HepG2 (cell line): ENCODE measurements around the gene KDM8. TPM values are rescaled to one million over a fixed set of nuclear protein-coding genes. Genes with fewer than 3 reads are reported as not detected.
A peak's percentile ranks its signal among the peaks of the same experiment; 100 is the strongest.

Source experiments
- ATRX ChIP-seq: sonication (generic); formaldehyde crosslinking; IDR thresholded peaks from 2 replicates; pipeline ENCODE4 v1.4.0; 2020; ENCODE audit warnings: missing genetic modification reagents, borderline replicate concordance
- CHD4 ChIP-seq: fragments of 200-600 bp; sonication (generic); IDR thresholded peaks from 2 replicates; pipeline ENCODE4 v1.7.0; 2017; ENCODE audit warnings: mild to moderate bottlenecking, low read length, borderline replicate concordance
- DDIT3 ChIP-seq: sonication (generic); formaldehyde crosslinking; IDR thresholded peaks from 2 replicates; pipeline ENCODE4 v1.4.0; 2020; ENCODE audit warnings: mild to moderate bottlenecking, missing genetic modification reagents
- ELF1 ChIP-seq: sonication (generic); formaldehyde crosslinking; IDR thresholded peaks from 2 replicates; pipeline ENCODE4 v1.4.0; 2020; ENCODE audit warnings: missing genetic modification reagents
- FLYWCH1 ChIP-seq: sonication (generic); formaldehyde crosslinking; IDR thresholded peaks from 2 replicates; pipeline ENCODE4 v1.8.1; 2023; ENCODE audit warnings: mild to moderate bottlenecking, missing genetic modification reagents
- GABPA ChIP-seq, 2 experiments: IDR thresholded peaks; 2 replicates each; pipeline ENCODE4 v1.6.1; 2011 to 2016; ENCODE audit warnings: low read depth in 2 of 2, low read length in 1 of 2, missing biosample characterization in 1 of 2, missing genetic modification characterization in 1 of 2
- GATAD1 ChIP-seq: IDR thresholded peaks from 2 replicates; pipeline ENCODE4 v1.6.1; 2016; ENCODE audit warnings: missing genetic modification reagents, missing compliant biosample characterization
- KMT2B ChIP-seq: IDR thresholded peaks from 2 replicates; pipeline ENCODE4 v1.6.1; 2016; ENCODE audit warnings: missing genetic modification reagents, missing compliant biosample characterization
- MAFK ChIP-seq, 2 experiments: IDR thresholded peaks in 1 of 2; conservative IDR thresholded peaks in 1 of 2; 2 replicates each; pipeline ENCODE4 v1.6.1; 2011; ENCODE audit warnings: improper control_type of control experiment in 2 of 2, low read length in 2 of 2
- MIER2 ChIP-seq: IDR thresholded peaks from 2 replicates; pipeline ENCODE4 v1.6.1; 2016; ENCODE audit warnings: missing biosample characterization, missing genetic modification reagents
- NFKBIZ ChIP-seq: IDR thresholded peaks from 2 replicates; pipeline ENCODE4 v1.6.1; 2018; ENCODE audit warnings: missing genetic modification reagents, missing compliant biosample characterization
- PHF21A ChIP-seq: sonication (generic); formaldehyde crosslinking; IDR thresholded peaks from 2 replicates; pipeline ENCODE4 v1.5.0; 2020; ENCODE audit warnings: mild to moderate bottlenecking, missing genetic modification reagents
- RBM22 ChIP-seq: fragments of 200-400 bp; formaldehyde crosslinking; optimal IDR thresholded peaks from 2 replicates; pipeline ENCODE3; 2017; ENCODE audit warnings: mild to moderate bottlenecking, low read length, moderate library complexity
- RFX5 ChIP-seq: IDR thresholded peaks from 2 replicates; pipeline ENCODE4 v1.6.1; 2011; ENCODE audit warnings: low read depth, low read length, improper control_type of control experiment
- RORA ChIP-seq: sonication (generic); formaldehyde crosslinking; IDR thresholded peaks from 2 replicates; pipeline ENCODE4 v1.5.0; 2020; ENCODE audit warnings: mild to moderate bottlenecking, missing genetic modification reagents, moderate library complexity
- SMYD3 ChIP-seq: sonication (generic); formaldehyde crosslinking; IDR thresholded peaks from 2 replicates; pipeline ENCODE4 v1.8.1; 2023; ENCODE audit warnings: mild to moderate bottlenecking, missing genetic modification reagents
- SP140L ChIP-seq: sonication (generic); formaldehyde crosslinking; IDR thresholded peaks from 2 replicates; pipeline ENCODE4 v1.4.0; 2020; ENCODE audit warnings: missing genetic modification reagents, borderline replicate concordance
- ZC3H13 ChIP-seq: sonication (generic); formaldehyde crosslinking; IDR thresholded peaks from 2 replicates; pipeline ENCODE4 v1.8.1; 2023; ENCODE audit warnings: mild to moderate bottlenecking, missing genetic modification reagents, moderate library complexity
- ZNF180 ChIP-seq: sonication (generic); formaldehyde crosslinking; IDR thresholded peaks from 2 replicates; pipeline ENCODE4 v1.4.0; 2020; ENCODE audit warnings: low read depth, missing genetic modification reagents, borderline replicate concordance
- ZNF512 ChIP-seq: sonication (generic); formaldehyde crosslinking; IDR thresholded peaks from 2 replicates; pipeline ENCODE4 v1.4.0; 2020; ENCODE audit warnings: mild to moderate bottlenecking, missing genetic modification reagents
- ZNF530 ChIP-seq: sonication (generic); formaldehyde crosslinking; IDR thresholded peaks from 2 replicates; pipeline ENCODE4 v1.5.0; 2020; ENCODE audit warnings: low read depth, mild to moderate bottlenecking, missing genetic modification reagents
- ZNF576 ChIP-seq: sonication (generic); formaldehyde crosslinking; IDR thresholded peaks from 2 replicates; pipeline ENCODE4 v1.4.0; 2020; ENCODE audit warnings: mild to moderate bottlenecking, missing genetic modification reagents
- ZNF614 ChIP-seq: IDR thresholded peaks from 2 replicates; pipeline ENCODE4 v1.6.1; 2018; ENCODE audit warnings: missing biosample characterization, missing genetic modification reagents, inconsistent platforms, borderline replicate concordance
- ZNF704 ChIP-seq: sonication (generic); formaldehyde crosslinking; IDR thresholded peaks from 2 replicates; pipeline ENCODE4 v1.8.1; 2023; ENCODE audit warnings: mild to moderate bottlenecking, inconsistent platforms, moderate library complexity, missing genetic modification reagents, borderline replicate concordance
- ZNF740 ChIP-seq: sonication (generic); formaldehyde crosslinking; IDR thresholded peaks from 2 replicates; pipeline ENCODE4 v1.4.0; 2020; ENCODE audit warnings: missing genetic modification reagents
- ZNF761 ChIP-seq: sonication (generic); formaldehyde crosslinking; conservative IDR thresholded peaks from 2 replicates; pipeline ENCODE4 v1.4.0; 2020; ENCODE audit warnings: mild to moderate bottlenecking, missing genetic modification reagents
- ZNF784 ChIP-seq: sonication (generic); formaldehyde crosslinking; IDR thresholded peaks from 2 replicates; pipeline ENCODE4 v1.5.1; 2020; ENCODE audit warnings: missing genetic modification reagents, mild to moderate bottlenecking, borderline replicate concordance
- polyA plus RNA-seq, 8 experiments: library from polyadenylated mRNA; depleted of rRNA in 3 of 8; stranded (reverse) in 7 of 8; unstranded in 1 of 8; fragments of >200 nt; fragmentation: Illumina TruSeq in 4 of 8; extraction: Trizol in 4 of 8; gene quantifications; 2 replicates each; pipeline versions ENCODE4 v1.2.1 to v1.2.3, GENCODE V29; 2011 to 2016; ENCODE audit warnings: low read depth in 4 of 8, missing spikeins in 1 of 8, mixed read lengths in 1 of 8; ENCODE audit not compliant: insufficient read depth in 1 of 8
- total RNA-seq, 5 experiments: library from RNA; depleted of rRNA; stranded (reverse); fragments of >200 nt; fragmentation: Illumina TruSeq; extraction: Trizol; gene quantifications; 2 replicates each; pipeline ENCODE4 v1.2.3, GENCODE V29; 2016; ENCODE audit warnings: low read depth in 1 of 5

The KDM8 gene
- total and polyA plus RNA-seq, 2 of the 13 experiments (the other 11 are each of a cell fraction or from before 2014, with no cell fraction given): 3.3 to 8.6 TPM

GRCh38 chr16:27202923-27203506 lies 311 bp upstream of the KDM8 start (continued):
- TF ChIP-seq SP140L (CRISPR knock-in tag) (no peak), NFKBIZ (CRISPR knock-in tag) (no peak), ZNF740 (CRISPR knock-in tag) (peak; percentile 39; the same call in 1 of the 2 replicates), ZNF180 (CRISPR knock-in tag) (no peak), GATAD1 (CRISPR knock-in tag) (peak; percentile 95), MAFK (conservative IDR thresholded peaks at IDR 0.05 in 1 of 2, IDR thresholded peaks at IDR 0.05 in 1 of 2; ENCODE audit: low read length in 2 of 2) (peak; percentile 41 to 46; a peak in 2 of 4 replicates), RFX5 (0 out of 2 replicates have a peak, but pooled peaks have one; percentile 73), RORA (no peak), ZNF512 (CRISPR knock-in tag) (no peak), ZC3H13 (peak; percentile 74; the same call in 1 of the 2 replicates), ATRX (no peak), DDIT3 (CRISPR knock-in tag) (no peak), ZNF614 (CRISPR knock-in tag) (no peak), GABPA (IDR thresholded peaks at IDR 0.05; ENCODE audit: low read depth, low read length) (no peak), GABPA (CRISPR knock-in tag; IDR thresholded peaks at IDR 0.05; ENCODE audit: low read depth) (peak; percentile 33; the same call in 1 of the 2 replicates), FLYWCH1 (CRISPR knock-in tag) (no peak), RBM22 (peak; percentile 63), KMT2B (CRISPR knock-in tag) (peak; percentile 94; the same call in 1 of the 2 replicates), ZNF530 (CRISPR knock-in tag) (no peak), MIER2 (CRISPR knock-in tag) (peak; percentile 75; the same call in 1 of the 2 replicates), ZNF761 (CRISPR knock-in tag) (0 out of 2 replicates have a peak, but pooled peaks have one; percentile 9), SMYD3 (CRISPR knock-in tag) (no peak), ELF1 (no peak), ZNF784 (peak; percentile 7; the same call in 1 of the 2 replicates), ZNF704 (no peak), PHF21A (no peak), ZNF576 (CRISPR knock-in tag) (no peak), CHD4 (peak; percentile 81; the same call in 1 of the 2 replicates)
